K562 (cell line): ENCODE data around the gene MPST. TPM values are rescaled to one million over a fixed set of nuclear protein-coding genes. Genes with fewer than 3 reads are reported as not detected.

Experiments used
- ATAC-seq: fragments of 200-7000 bp; cut with Tn5 transposase; 3 replicates; pipeline ENCODE4 v1.9.1; 2020; ENCODE audit warnings: moderate library complexity
- BruUV-seq: library from RNA; stranded (reverse); fragments of 400-500 nt; replicated peaks from 2 replicates; lab custom pipeline; 2021; lab: Mats Ljungman, UMichigan
- CTCF ChIA-PET: fragments of 300-600 bp; formaldehyde crosslinking; extraction: SDS; loops from one replicate; lab custom pipeline; 2021; ENCODE audit warnings: low intra/inter-chr PET ratio; lab: Yijun Ruan, JAX
- POLR2A ChIA-PET: fragments of 300-600, 350-650 bp; sonication (Branson Sonifier 250); formaldehyde crosslinking; extraction: SDS; loops from one replicate; lab custom pipeline; 2021; ENCODE audit warnings: antibody characterized with exemption, inconsistent platforms; lab: Yijun Ruan, JAX
- DNase-seq, 4 experiments: peaks; one replicate each; pipeline versions ENCODE4 v3.0.0 to v3.0.0-alpha.2; 2011 to 2018; ENCODE audit warnings: low spot score in 3 of 4, mixed read lengths in 3 of 4; ENCODE audit errors: extremely low read depth in 1 of 4
- FAIRE-seq: peaks from 2 replicates; lab custom pipeline; 2011; peaks lifted over from hg19 to GRCh38; lab: Jason Lieb, UNC
- H2AFZ ChIP-seq: 2 replicates; pipeline ENCODE4 v1.6.0; 2011; ENCODE audit warnings: low read depth, low read length, control low read depth, inconsistent platforms
- H3K27ac ChIP-seq: fragments of 200-600 bp; 3 replicates; pipeline ENCODE4 v1.8.0; 2011; ENCODE audit warnings: low read depth, mild to moderate bottlenecking, control low read depth, inconsistent platforms, low read length, moderate library complexity, mixed read lengths; ENCODE audit errors: extremely low read depth
- H3K27me3 ChIP-seq, 2 experiments: fragments of 300-600 bp in 1 of 2; 2 replicates in 1 of 2; 3 replicates in 1 of 2; pipeline versions ENCODE4 v1.6.0 to v1.8.0; 2011; ENCODE audit warnings: inconsistent platforms in 2 of 2, low read length in 2 of 2, mild to moderate bottlenecking in 1 of 2, mixed read lengths in 1 of 2, moderate library complexity in 1 of 2; ENCODE audit not compliant: control insufficient read depth in 2 of 2, insufficient read depth in 2 of 2
- H3K36me3 ChIP-seq: fragments of 300-600 bp; 3 replicates; pipeline ENCODE4 v1.8.0; 2011; ENCODE audit warnings: mild to moderate bottlenecking, low read length, inconsistent platforms; ENCODE audit not compliant: control insufficient read depth, insufficient read depth
- H3K4me1 ChIP-seq, 2 experiments: fragments of 200-600 bp in 1 of 2; replicated peaks in 1 of 2; 2 replicates in 1 of 2; 3 replicates in 1 of 2; pipeline versions ENCODE4 v1.5.1 to v1.8.0; 2011; ENCODE audit warnings: inconsistent platforms in 2 of 2, low read length in 2 of 2, mild to moderate bottlenecking in 1 of 2, mixed read lengths in 1 of 2, moderate library complexity in 1 of 2; ENCODE audit not compliant: control insufficient read depth in 2 of 2, insufficient read depth in 2 of 2
- H3K4me2 ChIP-seq: 2 replicates; pipeline ENCODE4 v1.6.1; 2011; ENCODE audit warnings: low read length, control low read depth, inconsistent platforms, mixed read lengths; ENCODE audit not compliant: insufficient read depth
- H3K4me3 ChIP-seq: fragments of 200-600 bp; sonication (generic), shearing (Covaris generic); 2 replicates; pipeline ENCODE4 v1.5.1; 2016; ENCODE audit warnings: control low read depth, inconsistent platforms
- H3K79me2 ChIP-seq: fragments of 200-600 bp; 3 replicates; pipeline ENCODE4 v1.8.0; 2011; ENCODE audit warnings: low read length, inconsistent platforms; ENCODE audit not compliant: control insufficient read depth, insufficient read depth
- H3K9ac ChIP-seq, 2 experiments: 2 replicates each; pipeline versions ENCODE4 v1.6.0 to v1.6.1; 2011; ENCODE audit warnings: low read depth in 2 of 2, low read length in 2 of 2, control low read depth in 1 of 2, inconsistent platforms in 1 of 2, mild to moderate bottlenecking in 1 of 2, mixed read lengths in 1 of 2; ENCODE audit not compliant: insufficient read depth in 1 of 2
- H3K9me1 ChIP-seq: one replicate; pipeline ENCODE4 v1.6.0; 2011; ENCODE audit warnings: inconsistent platforms, mild to moderate bottlenecking, low read length, moderate library complexity; ENCODE audit not compliant: control insufficient read depth, insufficient read depth
- H3K9me3 ChIP-seq: replicated peaks from 2 replicates; pipeline ENCODE4 v1.5.1; 2011; ENCODE audit warnings: low read depth, low read length, inconsistent platforms; ENCODE audit not compliant: control insufficient read depth, insufficient read depth
- H4K20me1 ChIP-seq: replicated peaks from 2 replicates; pipeline ENCODE4 v1.6.1; 2011; ENCODE audit warnings: low read length, inconsistent platforms, mixed read lengths; ENCODE audit not compliant: control insufficient read depth, insufficient read depth
- CBX1 ChIP-seq: sonication (generic); IDR thresholded peaks from 2 replicates; pipeline ENCODE4 v1.6.1; 2016; ENCODE audit warnings: antibody characterized with exemption, low read depth, mild to moderate bottlenecking
- CHCHD3 ChIP-seq: fragments of 250-450 bp; sonication (Bioruptor Pico); IDR thresholded peaks from 2 replicates; pipeline ENCODE4 v2.1.2; 2022; ENCODE audit warnings: mild to moderate bottlenecking
- EGR1 ChIP-seq: fragments of 450-650 bp; conservative IDR thresholded peaks from 2 replicates; pipeline ENCODE4 v1.6.1; 2017; ENCODE audit warnings: mild to moderate bottlenecking
- GABPB2 ChIP-seq: fragments of 250-450 bp; sonication (Bioruptor Pico); conservative IDR thresholded peaks from 2 replicates; pipeline ENCODE4 v1.5.1; 2021; ENCODE audit warnings: mild to moderate bottlenecking
- NR4A1 ChIP-seq, 2 experiments: fragments of 250-450 bp in 1 of 2; fragments of 450-650 bp in 1 of 2; sonication (Bioruptor Pico) in 1 of 2; IDR thresholded peaks; 2 replicates each; pipeline versions ENCODE4 v1.4.0 to v1.6.1; 2016 to 2020; ENCODE audit warnings: mild to moderate bottlenecking in 2 of 2, missing compliant biosample characterization in 1 of 2, missing genetic modification characterization in 1 of 2, moderate library complexity in 1 of 2
- THRA ChIP-seq: fragments of 450-650 bp; IDR thresholded peaks from 2 replicates; pipeline ENCODE4 v1.6.1; 2017; ENCODE audit warnings: mild to moderate bottlenecking, moderate library complexity
- ZNF263 ChIP-seq: sonication (generic); formaldehyde crosslinking; IDR thresholded peaks from 2 replicates; pipeline ENCODE4 v1.8.0; 2022; ENCODE audit warnings: mild to moderate bottlenecking, missing genetic modification reagents, borderline replicate concordance
- ZNF384 ChIP-seq: IDR thresholded peaks from 2 replicates; pipeline ENCODE4 v1.6.1; 2012; ENCODE audit warnings: low read depth, low read length, improper control_type of control experiment
- ZNF445 ChIP-seq: fragments of 250-450 bp; sonication (Bioruptor Pico); IDR thresholded peaks from 2 replicates; pipeline ENCODE4 v1.4.0; 2020; ENCODE audit warnings: low read depth, mild to moderate bottlenecking, moderate library complexity
- ZSCAN32 ChIP-seq: fragments of 450-650 bp; formaldehyde crosslinking; IDR thresholded peaks from 2 replicates; pipeline ENCODE4 v1.4.0; 2020; ENCODE audit warnings: mild to moderate bottlenecking, moderate library complexity
- WGBS: fragments of 100-300 bp; shearing (Covaris generic); methylation state at CpG from one replicate; pipeline ENCODE4 v1.1.6; 2016; ENCODE audit warnings: low coverage, mixed read lengths; ENCODE audit not compliant: insufficient coverage; ENCODE audit errors: missing lambda C conversion rate; 5-methylcytosine and 5-hydroxymethylcytosine counted together
- in situ Hi-C: fragments of 300-500 bp; cut with MboI; formaldehyde crosslinking; loops from 4 replicates; pipeline ENCODE4 v1.15.0; 2018; ENCODE audit warnings: inconsistent platforms, mixed read lengths
- intact Hi-C: fragments of 100-400 bp; cut with micrococcal nuclease; formaldehyde crosslinking; loops from 2 replicates; pipeline ENCODE4 v1.14.2; 2022
- polyA plus RNA-seq, 8 experiments: library from polyadenylated mRNA; depleted of rRNA in 4 of 8; stranded (reverse) in 5 of 8; unstranded in 3 of 8; fragments of >200 nt; fragmentation: Nextera tagmentation in 2 of 8; fragmentation: Illumina TruSeq in 1 of 8; extraction: Ambion mirVana in 2 of 8; extraction: Trizol in 1 of 8; gene quantifications; 2 replicates each; pipeline versions ENCODE4 v1.2.1 to v1.2.3, GENCODE V29; 2011 to 2014; ENCODE audit warnings: inconsistent platforms in 1 of 8, missing spikeins in 1 of 8
- total RNA-seq, 7 experiments: library from RNA; depleted of rRNA in 6 of 7; stranded (reverse); fragments of >200 nt in 6 of 7; fragmentation: Illumina TruSeq in 2 of 7; extraction: Trizol in 2 of 7; gene quantifications; 2 replicates each; pipeline versions ENCODE4 v1.2.1 to v1.2.3, GENCODE V29; 2011 to 2021; ENCODE audit warnings: low replicate concordance in 1 of 7

The MPST gene
- total and polyA plus RNA-seq, 9 of the 15 experiments (the other 6 are each of a cell fraction or from before 2014, with no cell fraction given), result 0.65 to 104 (median 24.3) TPM

- WGBS, result 33% methylated on average over 3 of the region's 16 CpGs
- H3K36me3 ChIP-seq, result no peaks in the 10 kb centered on the region
- H3K4me1 ChIP-seq, result no peaks in the 10 kb centered on the region
- no TSS peak for BruUV-seq
- no peaks in the 10 kb centered on the region for H3K79me2 ChIP-seq
- TF ChIP-seq NR4A1 (CRISPR knock-in tag; IDR thresholded peaks at IDR 0.05) (no peak), NR4A1 (tag; IDR thresholded peaks at IDR 0.05) (no peak), CBX1 (no peak), ZNF263 (CRISPR knock-in tag) (no peak), ZNF384 (no peak), THRA (no peak), EGR1 (no peak), CHCHD3 (CRISPR knock-in tag) (no peak), GABPB2 (CRISPR knock-in tag) (no peak), ZSCAN32 (CRISPR knock-in tag) (no peak), ZNF445 (CRISPR knock-in tag) (no peak)
- ChIA-PET CTCF (no interaction called here), POLR2A (interaction anchor here (0.6 kb wide), 1 partner anchor 11 kb away, joined by 3 read pairs; no protein-coding TSS in a partner anchor)
- DNase-seq (no peak), FAIRE-seq (no peak), ATAC-seq (no peak)
- H3K27me3 ChIP-seq, result peaks cover 0 to 32% of the 10 kb centered on the region in 2 experiments; a peak in 2 of 5 replicates
- intact Hi-C loops (no loop called here), in situ Hi-C loops (no loop called here)
- H4K20me1 ChIP-seq, result no peaks in the 10 kb centered on the region
- no peak overlapping the region for H3K4me3 ChIP-seq
- no peak overlapping the region for H3K4me2 ChIP-seq
- H2AFZ ChIP-seq, result no peak overlapping the region
- no peak overlapping the region for H3K9ac ChIP-seq
- H3K9me1 ChIP-seq, result no peaks in the 10 kb centered on the region
- no peaks in the 10 kb centered on the region; the same call in 1 of the 2 replicates for H3K9me3 ChIP-seq
- no peak overlapping the region for H3K27ac ChIP-seq
Observed at GRCh38 chr22:37074537-37074936, 55.0 kb downstream of the MPST start.
